Right lobe of liver (tissue), 6 donors: ENCODE results near the gene GDF2. TPM values are rescaled to one million over a fixed set of nuclear protein-coding genes. Genes with fewer than 3 reads are reported as not detected.

Experiments
- ATAC-seq, 4 donors: fragments of 200-7000 bp; cut with Tn5 transposase; one replicate each; pipeline ENCODE4 v1.9.1; 2020; ENCODE audit warnings: mild to moderate bottlenecking in 4 of 4, moderate library complexity in 4 of 4
- DNase-seq, 3 donors: peaks; one replicate each; pipeline ENCODE4 v3.0.0-alpha.2; 2020
- H3K27ac ChIP-seq, 3 donors: fragments of 200-600 bp; one replicate each; pipeline ENCODE4 v1.8.0; 2022
- H3K27me3 ChIP-seq, 2 donors: fragments of 200-600 bp; one replicate each; pipeline ENCODE4 v1.8.0; 2022
- H3K36me3 ChIP-seq, 4 donors: fragments of 200-600 bp; sonication (generic) in 1 of 4; one replicate each; pipeline versions ENCODE4 v1.5.1 to v1.8.0; 2017 to 2022; ENCODE audit warnings: control low read depth in 1 of 4
- H3K4me1 ChIP-seq, 4 donors: fragments of 200-600 bp; sonication (generic) in 1 of 4; one replicate each; pipeline versions ENCODE4 v1.5.1 to v1.8.0; 2017 to 2022; ENCODE audit warnings: control low read depth in 1 of 4
- H3K4me3 ChIP-seq, 3 donors: fragments of 200-600 bp; one replicate each; pipeline ENCODE4 v1.8.0; 2022
- H3K9me3 ChIP-seq, 4 donors: fragments of 200-600 bp; sonication (generic) in 1 of 4; one replicate each; pipeline versions ENCODE4 v1.5.1 to v1.8.0; 2017 to 2022; ENCODE audit warnings: control low read depth in 1 of 4
- CTCF ChIP-seq, 4 donors: fragments of 200-600 bp in 3 of 4; fragments of 450-650 bp in 1 of 4; IDR thresholded peaks; one replicate each; pipeline versions ENCODE4 v1.5.1 to v1.8.0; 2016 to 2022; ENCODE audit warnings: antibody characterized with exemption in 4 of 4, mild to moderate bottlenecking in 2 of 4
- POLR2A ChIP-seq: fragments of 450-650 bp; IDR thresholded peaks from one replicate; pipeline ENCODE4 v1.6.1; 2017; ENCODE audit warnings: antibody characterized with exemption, mild to moderate bottlenecking
- WGBS: methylation state at CpG from one replicate; pipeline ENCODE4 v1.1.6; 2018; ENCODE audit warnings: low coverage, low lambda C conversion rate; ENCODE audit not compliant: insufficient coverage; ENCODE audit errors: missing lambda C conversion rate; 5-methylcytosine and 5-hydroxymethylcytosine counted together
- intact Hi-C, 2 donors: fragments of 100-400 bp; cut with DNase I; formaldehyde crosslinking; loops; one replicate each; pipeline versions ENCODE4 v1.11.2 to v1.14.1; 2022
- total RNA-seq, 6 experiments: library from RNA; depleted of rRNA in 2 of 6; stranded (reverse); fragments of >200 nt in 2 of 6; fragmentation: NEBNext Ultra II Directional in 3 of 6; extraction: Animal tissue kit (Norgen Biotek cat#: 25700) in 3 of 6; gene quantifications; one replicate each; pipeline versions ENCODE4 v1.1.0 to v1.2.4, GENCODE V29; 2016 to 2023
- donor health status: DM: no; HTN: yes; CAD: no.
- donor health status: DM: no; HTN: no; CAD: no.
- donor health status: DM: no; HTN: no; CAD: no.
- donor health status: DM: no; HTN: yes; CAD: no.
- donor health status: DM: no; HTN: yes; CAD: no.

GDF2 gene
- total RNA-seq, 6 experiments from 2014 or later, result 4.5 to 15.9 (median 9.7) TPM

- peak in 1 of 4 donors; percentile 20 for ATAC-seq
- intact Hi-C loops, result no loop called here
- Histone ChIP-seq H3K27me3 (no peaks in the 10 kb centered on the region), H3K4me3 (no peak overlapping the region), H3K27ac (no peak overlapping the region), H3K4me1 (no peaks in the 10 kb centered on the region), H3K36me3 (no peaks in the 10 kb centered on the region), H3K9me3 (no peaks in the 10 kb centered on the region)
- TF ChIP-seq CTCF (IDR thresholded peaks at IDR 0.05), result no peak
- TF ChIP-seq POLR2A, result no peak
- DNase-seq, result no peak
- WGBS, result 34% methylated on average over 3 of the region's 4 CpGs
These were observed 15.1 kb downstream of the GDF2 start for GRCh38 chr10:47337310-47337709.

- Histone ChIP-seq H3K4me3 (no peak overlapping the region), H3K27me3 (no peaks in the 10 kb centered on the region), H3K36me3 (no peaks in the 10 kb centered on the region), H3K27ac (no peak overlapping the region), H3K4me1 (no peaks in the 10 kb centered on the region), H3K9me3 (no peaks in the 10 kb centered on the region)
- intact Hi-C loops, result no loop called here
- ATAC-seq, result no peak
- no peak for DNase-seq
- TF ChIP-seq CTCF (IDR thresholded peaks at IDR 0.05) (no peak), POLR2A (no peak)
- no CpG with 5 or more reads among the region's 8 CpGs for WGBS
These were observed 17.0 kb downstream of the GDF2 start for GRCh38 chr10:47339186-47339735.

GRCh38 chr10:47339759-47340607 lies 17.7 kb downstream of the GDF2 start:
- Histone ChIP-seq H3K9me3 (no peaks in the 10 kb centered on the region), H3K27me3 (no peaks in the 10 kb centered on the region), H3K4me3 (no peak overlapping the region), H3K4me1 (no peaks in the 10 kb centered on the region), H3K36me3 (no peaks in the 10 kb centered on the region), H3K27ac (no peak overlapping the region)
- 52% methylated on average over 7 of the region's 15 CpGs for WGBS
- ATAC-seq, result no peak
- intact Hi-C loops, result no loop called here
- no peak for TF ChIP-seq POLR2A
- TF ChIP-seq CTCF (IDR thresholded peaks at IDR 0.05), result no peak
- no peak for DNase-seq

GRCh38 chr10:47340608-47341170 lies 18.4 kb downstream of the GDF2 start:
- peak in 2 of 3 donors; percentile 58 to 69 for DNase-seq
- TF ChIP-seq CTCF (IDR thresholded peaks at IDR 0.05) (peak; percentile 86 to 99 (median 98)), POLR2A (no peak)
- Histone ChIP-seq H3K4me1 (no peaks in the 10 kb centered on the region), H3K27me3 (no peaks in the 10 kb centered on the region), H3K36me3 (no peaks in the 10 kb centered on the region), H3K4me3 (no peak overlapping the region), H3K27ac (no peak overlapping the region), H3K9me3 (no peaks in the 10 kb centered on the region)
- intact Hi-C loops, result no loop called here
- WGBS, result 50% methylated on average over 5 of the region's 5 CpGs
- peak; percentile 89 to 97 (median 94) for ATAC-seq
